Measurements from ENCODE around the gene CAPN13.

DNA sequence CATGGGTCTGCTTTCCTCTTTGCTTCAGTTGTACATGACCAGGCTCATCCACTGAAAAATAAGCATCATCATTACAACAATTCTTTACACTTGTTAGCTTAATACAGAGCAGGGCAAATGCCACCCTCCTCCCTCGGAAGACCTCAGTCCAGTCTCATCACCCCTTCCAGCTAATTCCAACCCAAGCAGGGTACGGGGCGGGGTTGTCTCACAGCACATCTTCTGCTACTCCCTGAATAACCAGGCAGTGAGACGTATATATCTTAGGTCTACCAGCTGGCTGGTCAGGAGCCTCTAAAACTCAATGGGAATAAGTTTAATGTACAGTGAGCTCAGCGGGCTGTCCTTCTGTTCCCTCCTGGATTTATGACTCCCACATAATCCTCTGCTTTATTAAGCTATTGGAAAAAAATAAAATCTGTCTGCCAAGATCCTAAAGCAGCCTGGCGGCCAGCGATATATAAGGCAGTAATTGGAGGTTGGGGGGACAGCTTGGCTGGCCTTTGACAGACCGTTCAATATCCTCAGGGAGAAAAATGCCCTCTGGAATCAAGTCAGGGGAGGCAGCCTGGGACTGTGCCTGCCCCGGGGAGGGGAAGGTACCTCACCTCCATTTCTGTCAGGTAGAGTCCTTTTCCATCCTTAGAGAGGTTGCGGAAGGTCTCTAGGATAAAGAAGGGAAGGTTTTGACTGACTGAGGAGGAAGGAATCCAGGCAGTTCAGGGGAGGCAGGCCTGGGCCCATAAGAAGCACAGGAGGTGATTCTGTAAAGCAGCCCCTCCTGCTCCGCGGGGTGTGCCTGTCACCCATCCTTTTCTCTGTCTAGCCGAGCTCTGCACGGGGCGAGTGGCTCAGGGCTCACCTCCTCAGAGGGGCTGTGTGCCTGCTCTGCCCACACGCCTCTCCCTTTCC, 76.3 kb downstream of the CAPN13 start:
- TF ChIP-seq POLR2AphosphoS5 (IDR thresholded peaks at IDR 0.05; ENCODE audit: low read length) (no peak), ZNF274 (IDR thresholded peaks at IDR 0.05; ENCODE audit: insufficient read depth, insufficient read length) (no peak), EZH2 (IDR thresholded peaks at IDR 0.05; ENCODE audit: borderline replicate concordance, control insufficient read depth, low read depth, low read length) (no peak), RFX5 (IDR thresholded peaks at IDR 0.05; ENCODE audit: low read depth, low read length) (no peak), BCL11A (IDR thresholded peaks at IDR 0.05; ENCODE audit: low read depth, low read length) (no peak)
- TF ChIP-seq, protein P1, sequence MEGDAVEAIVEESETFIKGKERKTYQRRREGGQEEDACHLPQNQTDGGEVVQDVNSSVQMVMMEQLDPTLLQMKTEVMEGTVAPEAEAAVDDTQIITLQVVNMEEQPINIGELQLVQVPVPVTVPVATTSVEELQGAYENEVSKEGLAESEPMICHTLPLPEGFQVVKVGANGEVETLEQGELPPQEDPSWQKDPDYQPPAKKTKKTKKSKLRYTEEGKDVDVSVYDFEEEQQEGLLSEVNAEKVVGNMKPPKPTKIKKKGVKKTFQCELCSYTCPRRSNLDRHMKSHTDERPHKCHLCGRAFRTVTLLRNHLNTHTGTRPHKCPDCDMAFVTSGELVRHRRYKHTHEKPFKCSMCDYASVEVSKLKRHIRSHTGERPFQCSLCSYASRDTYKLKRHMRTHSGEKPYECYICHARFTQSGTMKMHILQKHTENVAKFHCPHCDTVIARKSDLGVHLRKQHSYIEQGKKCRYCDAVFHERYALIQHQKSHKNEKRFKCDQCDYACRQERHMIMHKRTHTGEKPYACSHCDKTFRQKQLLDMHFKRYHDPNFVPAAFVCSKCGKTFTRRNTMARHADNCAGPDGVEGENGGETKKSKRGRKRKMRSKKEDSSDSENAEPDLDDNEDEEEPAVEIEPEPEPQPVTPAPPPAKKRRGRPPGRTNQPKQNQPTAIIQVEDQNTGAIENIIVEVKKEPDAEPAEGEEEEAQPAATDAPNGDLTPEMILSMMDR (IDR thresholded peaks at IDR 0.05 in 2 of 3, conservative IDR thresholded peaks at IDR 0.05 in 1 of 3; ENCODE audit: control insufficient read depth in 2 of 3, extremely low read depth in 1 of 3, insufficient read depth in 1 of 3, low read depth in 3 of 3, low read length in 3 of 3): no peak

All from GM12878 (cell line).